Panc1 (cell line): ENCODE data around the gene HTN1.

Experiments
- CTCF ChIP-seq: fragments of 450-650 bp; IDR thresholded peaks from 2 replicates; pipeline ENCODE4 v1.5.1; 2017; ENCODE audit warnings: mild to moderate bottlenecking
- POLR2AphosphoS5 ChIP-seq: IDR thresholded peaks from 2 replicates; pipeline ENCODE4 v1.6.1; 2012; ENCODE audit warnings: mild to moderate bottlenecking, low read depth, low read length, moderate library complexity

GRCh38 chr4:70059149-70059548, 8.9 kb downstream of the HTN1 start:
- TF ChIP-seq CTCF: no peak
- TF ChIP-seq POLR2AphosphoS5: no peak
